Measurements from ENCODE around the gene TOR1B. TPM values are rescaled to one million over a fixed set of nuclear protein-coding genes. Genes with fewer than 3 reads are reported as not detected.
"Not testable (repeated sequence)": the region's sequence is repeated elsewhere in the genome, so short reads cannot be mapped to it uniquely, and the experiment has no call there.

TOR1B gene
- total RNA-seq, 4 donors from 2014 or later: 17.5 to 55.4 (median 33.8) TPM

- Histone ChIP-seq H3K9me3 (no peaks in the 10 kb centered on the region), H3K4me1 (peaks cover 0 to 11% (median 0%) of the 10 kb centered on the region in 3 donors), H3K27ac (peak overlapping the region in 1 of 4 donors; percentile 31), H3K4me3 (no peak overlapping the region), H3K27me3 (no peaks in the 10 kb centered on the region), H3K36me3 (no peaks in the 10 kb centered on the region)
- no peak for ATAC-seq
- TF ChIP-seq EP300 (IDR thresholded peaks at IDR 0.05): no peak
- no peak for TF ChIP-seq POLR2A (IDR thresholded peaks at IDR 0.05)
- TF ChIP-seq CTCF (IDR thresholded peaks at IDR 0.05): no peak
- no peak for TF ChIP-seq POLR2AphosphoS5 (IDR thresholded peaks at IDR 0.05)
- WGBS, 2 donors (ENCODE audit: low coverage in 1 of 2): no CpG with 5 or more reads among the region's 13 CpGs
Observed at GRCh38 chr9:129759804-129760502, 43.0 kb upstream of the TOR1B start.

- H3K27me3 ChIP-seq, ATAC-seq, H3K9me3 ChIP-seq, H3K36me3 ChIP-seq, H3K4me3 ChIP-seq: not testable (repeated sequence)
- WGBS, 2 donors (ENCODE audit: low coverage in 1 of 2): 84 to 93% methylated on average over 5 to 7 of the region's 7 CpGs
- Histone ChIP-seq H3K27ac (peak overlapping the region in 2 of 4 donors; percentile 59 to 80), H3K4me1 (peaks cover 0 to 11% (median 0%) of the 10 kb centered on the region in 3 donors)
Observed at GRCh38 chr9:129760784-129761183, 42.2 kb upstream of the TOR1B start.

- H3K36me3 ChIP-seq: no peaks in the 10 kb centered on the region
- peak; percentile 15 for TF ChIP-seq POLR2AphosphoS5 (IDR thresholded peaks at IDR 0.05)
- TF ChIP-seq POLR2A (IDR thresholded peaks at IDR 0.05): no peak
- WGBS, 2 donors (ENCODE audit: low coverage in 1 of 2): 37 to 93% methylated on average over 2 to 6 of the region's 11 CpGs
- no peaks in the 10 kb centered on the region for H3K9me3 ChIP-seq
- H3K4me1 ChIP-seq: peaks cover 0 to 11% (median 0%) of the 10 kb centered on the region in 3 donors
- H3K4me3 ChIP-seq: no peak overlapping the region
- H3K27ac ChIP-seq: peak overlapping the region in 3 of 4 donors; percentile 48 to 80 (median 59)
- no peaks in the 10 kb centered on the region for H3K27me3 ChIP-seq
- ATAC-seq: peak; percentile 78
Observed at GRCh38 chr9:129761293-129761900, 41.6 kb upstream of the TOR1B start.

- TF ChIP-seq EP300 (IDR thresholded peaks at IDR 0.05) (no peak), POLR2A (IDR thresholded peaks at IDR 0.05) (no peak), CTCF (IDR thresholded peaks at IDR 0.05) (no peak), POLR2AphosphoS5 (IDR thresholded peaks at IDR 0.05) (no peak)
- H3K9me3 ChIP-seq: no peaks in the 10 kb centered on the region
- peaks cover 0 to 11% (median 0%) of the 10 kb centered on the region in 3 donors for H3K4me1 ChIP-seq
- peak overlapping the region in 3 of 4 donors; percentile 48 to 80 (median 59) for H3K27ac ChIP-seq
- H3K36me3 ChIP-seq: no peaks in the 10 kb centered on the region
- no peak overlapping the region for H3K4me3 ChIP-seq
- ATAC-seq: peak; percentile 34
- H3K27me3 ChIP-seq: no peaks in the 10 kb centered on the region
- 8 to 47% methylated on average over 2 of the region's 6 CpGs for WGBS, 2 donors (ENCODE audit: low coverage in 1 of 2)
Observed at GRCh38 chr9:129761901-129762369, 41.0 kb upstream of the TOR1B start.

GRCh38 chr9:129762370-129762984 lies 40.5 kb upstream of the TOR1B start:
- not testable (repeated sequence) for H3K36me3 ChIP-seq, H3K27me3 ChIP-seq, H3K4me3 ChIP-seq, H3K9me3 ChIP-seq
- 30 to 93% methylated on average over 2 to 5 of the region's 13 CpGs for WGBS, 2 donors (ENCODE audit: low coverage in 1 of 2)
- peak; percentile 72 for ATAC-seq
- Histone ChIP-seq H3K4me1 (peaks cover 0 to 11% (median 0%) of the 10 kb centered on the region in 3 donors), H3K27ac (peak overlapping the region in 3 of 4 donors; percentile 49 to 80 (median 59))

GRCh38 chr9:129762985-129763926 lies 39.7 kb upstream of the TOR1B start:
- 60 to 87% methylated on average over 6 to 9 of the region's 13 CpGs for WGBS, 2 donors (ENCODE audit: low coverage in 1 of 2)
- H3K36me3 ChIP-seq: no peaks in the 10 kb centered on the region

More at GRCh38 chr9:129762985-129763926, 39.7 kb upstream of the TOR1B start:
- H3K4me1 ChIP-seq: peaks cover 0 to 11% (median 0%) of the 10 kb centered on the region in 3 donors
- TF ChIP-seq POLR2A (IDR thresholded peaks at IDR 0.05): no peak
- no peak for TF ChIP-seq EP300 (IDR thresholded peaks at IDR 0.05)
- no peak for TF ChIP-seq CTCF (IDR thresholded peaks at IDR 0.05)
- TF ChIP-seq POLR2AphosphoS5 (IDR thresholded peaks at IDR 0.05): no peak
- peak overlapping the region in 3 of 4 donors; percentile 49 to 59 (median 51) for H3K27ac ChIP-seq
- H3K27me3 ChIP-seq: no peaks in the 10 kb centered on the region
- peak; percentile 52 for ATAC-seq
- H3K9me3 ChIP-seq: no peaks in the 10 kb centered on the region
- no peak overlapping the region for H3K4me3 ChIP-seq

Data from gastroesophageal sphincter (tissue), 4 donors.